ENCODE data around the gene G2E3.

G2E3 gene

DNA sequence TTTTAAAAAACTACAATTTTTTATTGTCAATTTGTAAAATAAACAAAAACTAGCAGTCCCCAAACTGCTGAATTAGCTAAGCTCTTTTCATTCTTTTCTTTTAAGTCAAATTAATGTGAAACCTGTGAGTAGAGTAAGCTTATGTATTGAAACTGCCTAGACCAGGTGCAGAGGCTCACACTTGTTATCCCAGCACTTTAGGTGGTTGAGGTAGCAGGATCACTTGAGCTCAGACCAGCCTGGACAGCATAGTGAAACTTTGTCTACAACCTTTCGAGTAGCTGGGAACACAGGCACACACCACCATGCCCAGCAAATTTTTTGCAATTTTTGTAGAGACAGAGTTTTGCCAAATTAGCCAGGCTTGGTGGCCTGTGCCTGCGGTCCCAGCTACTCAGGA is 89.5 kb downstream of the G2E3 start:
- no peak for DNase-seq (ENCODE audit: low read depth in 2 of 2)

DNA sequence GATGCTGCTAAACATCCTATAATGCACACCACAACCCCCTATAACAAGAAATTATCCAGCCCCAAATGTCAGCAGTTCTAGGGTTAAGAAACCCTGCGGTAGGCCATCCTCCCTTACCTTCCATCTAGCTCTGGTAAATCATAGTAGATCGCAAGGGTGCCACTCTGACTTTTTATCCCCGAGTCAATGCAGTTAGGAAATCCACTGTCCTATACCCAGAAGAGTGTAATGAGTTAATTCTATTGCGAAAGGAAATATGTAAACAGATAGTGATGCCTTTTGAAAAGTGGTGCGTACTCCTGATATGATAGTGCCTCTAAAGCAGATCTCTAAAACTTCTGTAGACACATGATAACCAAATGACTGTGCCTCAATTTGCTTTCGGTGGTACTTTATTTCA is 93.0 kb downstream of the G2E3 start:
- no peak for DNase-seq (ENCODE audit: low read depth in 2 of 2)

DNA sequence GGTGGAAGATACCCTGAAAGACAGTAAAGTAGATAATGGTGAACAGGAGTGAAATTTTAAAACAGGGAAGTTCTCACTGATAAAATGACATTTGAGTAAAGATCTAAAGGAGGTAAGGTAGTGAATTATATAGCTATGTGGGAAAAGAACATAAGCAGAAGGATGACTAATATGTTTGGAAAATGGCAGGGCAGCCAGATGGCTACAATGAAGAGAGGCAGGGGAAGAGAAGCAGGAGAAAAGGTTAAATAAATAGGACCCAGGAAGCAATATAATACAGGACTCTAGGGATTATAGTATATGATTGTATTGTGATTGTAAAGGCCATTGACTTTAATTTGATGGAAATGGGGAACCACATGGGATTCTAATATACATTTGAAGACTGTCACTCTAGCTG is 96.2 kb downstream of the G2E3 start:
- DNase-seq (ENCODE audit: low read depth in 2 of 2): no peak

DNA sequence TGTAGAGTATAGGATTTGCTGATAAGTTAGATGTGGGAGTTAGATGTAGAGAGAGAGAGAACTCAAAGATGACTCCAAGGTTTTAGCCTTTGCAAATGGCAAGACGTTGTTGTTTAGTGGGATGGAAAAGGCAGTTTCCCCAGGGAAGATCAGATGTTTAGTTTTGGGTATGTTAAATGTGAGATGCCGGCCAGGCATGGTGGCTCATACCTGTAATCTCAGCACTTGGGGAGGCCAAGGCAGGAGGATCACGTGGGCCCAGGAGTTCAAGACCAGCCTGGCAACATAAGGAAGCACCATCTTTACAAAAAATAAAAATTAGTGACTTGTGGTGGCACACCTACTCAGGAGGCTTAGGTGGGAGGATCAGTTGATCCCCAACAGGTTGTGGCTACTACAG is 96.7 kb downstream of the G2E3 start:
- DNase-seq (ENCODE audit: low read depth in 2 of 2): no peak

DNA sequence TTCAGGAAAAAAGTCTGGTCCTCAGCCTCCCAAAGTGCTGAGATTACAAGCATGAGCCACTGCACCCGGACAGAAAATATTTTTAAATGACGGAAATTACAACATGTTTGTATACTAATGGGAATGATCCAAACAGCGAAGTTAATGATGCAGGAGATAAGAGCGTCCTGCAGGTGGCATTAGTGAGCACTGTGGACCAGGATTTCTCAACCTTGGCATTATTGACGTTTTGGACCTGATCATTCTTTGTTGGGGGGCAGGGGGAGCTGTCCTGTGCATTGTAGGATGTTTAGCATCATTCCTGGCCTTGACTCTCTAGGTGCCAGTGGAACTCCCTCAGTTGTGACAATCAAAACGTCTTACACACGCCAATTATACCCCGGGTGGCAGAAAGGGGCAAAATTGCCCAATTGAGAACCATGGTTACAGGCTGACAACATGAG is 97.3 kb downstream of the G2E3 start:
- peak; percentile 0 to 13 for DNase-seq (ENCODE audit: low read depth in 2 of 2)

DNA sequence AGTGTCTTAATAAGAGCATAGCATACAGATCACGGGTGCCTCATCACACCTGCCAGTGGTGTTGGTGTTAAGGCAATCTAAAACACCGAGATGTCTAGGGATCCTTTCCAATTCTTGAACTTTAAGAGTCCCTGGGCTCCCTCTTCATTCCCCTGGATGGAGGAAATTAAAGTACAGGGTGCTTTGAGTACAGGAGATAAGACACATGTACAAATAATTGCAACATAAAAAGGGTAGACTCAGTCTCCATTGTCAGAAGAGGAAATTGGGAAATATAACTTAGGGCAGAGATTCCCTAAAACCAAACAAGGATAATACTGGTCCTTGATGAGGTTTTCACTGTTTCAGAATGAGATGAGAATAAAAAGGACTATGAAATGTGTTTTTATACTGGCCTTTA is 98.1 kb downstream of the G2E3 start:
- DNase-seq (ENCODE audit: low read depth in 2 of 2): no peak

DNA sequence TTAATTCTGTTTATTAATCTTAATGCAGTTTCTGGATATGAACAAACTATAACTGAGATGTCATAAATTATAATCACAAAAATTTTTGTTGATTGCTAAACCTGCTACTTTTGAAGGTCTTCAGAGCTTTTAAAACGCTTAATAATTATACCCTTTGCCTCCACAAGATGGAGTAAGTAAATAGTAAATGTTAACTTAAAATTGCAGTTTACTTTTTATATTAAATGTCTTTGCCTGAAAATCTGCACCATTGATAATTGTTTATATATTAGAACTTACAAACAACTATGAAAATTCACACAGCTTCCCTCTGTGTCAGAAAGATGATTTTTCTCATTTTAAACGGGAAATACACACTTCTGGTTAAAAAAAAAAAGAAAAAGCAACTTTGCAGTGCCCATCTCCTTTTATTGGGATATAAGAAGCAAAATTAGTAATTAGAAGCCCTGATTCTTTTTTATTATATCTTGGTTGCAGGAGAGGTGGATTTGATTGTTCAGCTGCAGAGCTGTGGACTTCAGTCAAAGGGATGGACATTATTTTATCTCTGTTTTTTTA is 98.7 kb downstream of the G2E3 start:
- DNase-seq (ENCODE audit: low read depth in 2 of 2): no peak

DNA sequence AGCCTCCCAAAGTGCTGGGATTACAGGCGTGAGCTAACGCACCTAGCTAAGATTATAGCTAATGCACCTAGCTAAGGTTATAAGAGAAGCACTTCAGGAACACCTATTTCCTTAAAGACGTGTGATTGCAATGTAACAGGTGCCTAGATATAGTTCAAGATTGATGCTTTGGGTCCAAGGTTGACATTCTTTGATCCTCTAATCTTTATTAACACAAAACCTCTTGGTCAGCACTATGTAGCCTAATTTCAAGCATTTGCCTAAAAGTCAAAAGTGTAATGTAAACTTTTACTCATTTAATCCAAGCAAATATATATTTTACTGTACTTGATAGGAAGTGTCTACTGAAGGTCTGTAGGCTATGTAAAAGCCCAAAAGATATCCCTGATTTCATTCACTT is 99.7 kb downstream of the G2E3 start:
- DNase-seq (ENCODE audit: low read depth in 2 of 2): no peak

DNA sequence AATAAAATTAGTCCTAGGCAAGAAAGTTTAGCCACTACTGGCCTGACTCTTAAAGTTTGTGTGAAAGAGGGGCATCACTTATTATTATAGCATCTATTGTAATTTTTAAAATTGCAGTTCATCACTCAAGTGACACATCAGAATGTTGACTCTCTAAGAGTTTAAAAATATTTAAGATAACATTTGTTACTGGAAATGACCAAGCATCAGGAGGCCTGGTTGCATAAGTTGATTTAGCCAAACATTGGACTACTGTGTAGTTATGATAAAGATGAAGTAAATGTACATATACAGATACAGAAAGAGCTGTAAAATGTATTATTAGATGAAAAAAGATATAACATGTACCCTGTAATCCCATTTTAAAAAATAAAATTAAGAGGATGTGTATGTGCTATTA is 110.6 kb downstream of the G2E3 start:
- DNase-seq (ENCODE audit: low read depth in 2 of 2): no peak

Data from activated CD4-positive, alpha-beta T cell treated with anti-CD3 and anti-CD28 coated beads for 24 hours (primary cell).